Medulla oblongata (tissue), 1 donor: ENCODE data around the gene CD47.
A peak's percentile ranks its signal among the peaks of the same experiment; 100 is the strongest.

Source experiments
- DNase-seq: peaks from one replicate; pipeline ENCODE4 v3.0.0-alpha.2; 2015; ENCODE audit errors: extremely low spot score

Gene CD47

GRCh38 chr3:108091498-108092250 is 843 bp upstream of the CD47 start:
- no peak for DNase-seq

- DNase-seq: peak; percentile 62
Observed at GRCh38 chr3:108090049-108090700, 656 bp downstream of the CD47 start.

GRCh38 chr3:108089579-108089978 is 1.3 kb downstream of the CD47 start:
- DNase-seq: peak; percentile 55

- DNase-seq: peak; percentile 45
Observed at GRCh38 chr3:108088697-108089096, 2.1 kb downstream of the CD47 start.

- peak; percentile 27 for DNase-seq
Observed at GRCh38 chr3:108088146-108088545, 2.7 kb downstream of the CD47 start.

GRCh38 chr3:108086653-108087052 is 4.2 kb downstream of the CD47 start:
- DNase-seq: no peak

- DNase-seq: no peak
Observed at GRCh38 chr3:108085810-108086350, 5.0 kb downstream of the CD47 start.

GRCh38 chr3:108085370-108085769 is 5.5 kb downstream of the CD47 start:
- DNase-seq: no peak

- DNase-seq: no peak
Observed at GRCh38 chr3:108079877-108080276, 11.0 kb downstream of the CD47 start.

GRCh38 chr3:108079043-108079442 is 11.8 kb downstream of the CD47 start:
- no peak for DNase-seq

- no peak for DNase-seq
Observed at GRCh38 chr3:108076564-108076963, 14.3 kb downstream of the CD47 start.

GRCh38 chr3:108073764-108074431 is 16.9 kb downstream of the CD47 start:
- no peak for DNase-seq

- no peak for DNase-seq
Observed at GRCh38 chr3:108071368-108071767, 19.5 kb downstream of the CD47 start.

- DNase-seq: no peak
Observed at GRCh38 chr3:108070356-108070755, 20.5 kb downstream of the CD47 start.

- DNase-seq: no peak
Observed at GRCh38 chr3:108067768-108068167, 23.1 kb downstream of the CD47 start.

GRCh38 chr3:108065096-108065495 is 25.7 kb downstream of the CD47 start:
- no peak for DNase-seq

- no peak for DNase-seq
Observed at GRCh38 chr3:108064293-108064887, 26.4 kb downstream of the CD47 start.

- DNase-seq: peak; percentile 54
Observed at GRCh38 chr3:108062051-108062450, 28.8 kb downstream of the CD47 start.

GRCh38 chr3:108060331-108060730 is 30.5 kb downstream of the CD47 start:
- DNase-seq: no peak

- DNase-seq: no peak
Observed at GRCh38 chr3:108055931-108056330, 34.9 kb downstream of the CD47 start.

- no peak for DNase-seq
Observed at GRCh38 chr3:108054935-108055334, 35.9 kb downstream of the CD47 start.

- no peak for DNase-seq
Observed at GRCh38 chr3:108053483-108053882, 37.3 kb downstream of the CD47 start.
